Ascending aorta (tissue), 2 donors: ENCODE measurements around the gene TEX19. TPM values are rescaled to one million over a fixed set of nuclear protein-coding genes. Genes with fewer than 3 reads are reported as not detected.

Source experiments
- DNase-seq, 2 donors: peaks; one replicate each; pipeline ENCODE4 v3.0.0-alpha.2; 2019; ENCODE audit warnings: low spot score in 2 of 2
- H3K27ac ChIP-seq, 2 donors: fragments of 200-600 bp; sonication (generic); one replicate each; pipeline ENCODE4 v1.5.1; 2016 to 2017; ENCODE audit warnings: mild to moderate bottlenecking in 1 of 2
- H3K27me3 ChIP-seq: fragments of 200-600 bp; sonication (generic); one replicate; pipeline ENCODE4 v1.5.1; 2017
- H3K36me3 ChIP-seq, 2 donors: fragments of 200-600 bp; sonication (generic); one replicate each; pipeline ENCODE4 v1.5.1; 2016
- H3K4me1 ChIP-seq, 2 donors: fragments of 200-600 bp; sonication (generic); one replicate each; pipeline ENCODE4 v1.5.1; 2016 to 2017; ENCODE audit warnings: mild to moderate bottlenecking in 1 of 2
- H3K4me3 ChIP-seq, 2 donors: fragments of 200-600 bp; sonication (generic); one replicate each; pipeline ENCODE4 v1.5.1; 2016 to 2017; ENCODE audit warnings: mild to moderate bottlenecking in 1 of 2
- H3K9me3 ChIP-seq, 2 donors: fragments of 200-600 bp; sonication (generic); one replicate each; pipeline ENCODE4 v1.5.1; 2016
- intact Hi-C: fragments of 100-400 bp; cut with DNase I; formaldehyde crosslinking; loops from one replicate; pipeline ENCODE4 v1.15.1; 2023
- total RNA-seq: library from RNA; depleted of rRNA; stranded (reverse); fragments of >200 nt; gene quantifications from one replicate; pipeline ENCODE4 v1.1.0, GENCODE V29; 2016
- TF ChIP-seq, protein P1 (sequence below), 3 experiments: fragments of 200-600 bp in 2 of 3; fragments of 450-650 bp in 1 of 3; sonication (generic) in 2 of 3; IDR thresholded peaks; one replicate each; pipeline ENCODE4 v1.5.1; 2016 to 2019; ENCODE audit warnings: antibody characterized with exemption in 3 of 3, mild to moderate bottlenecking in 1 of 3, moderate library complexity in 1 of 3

Gene TEX19
- total RNA-seq, 1 donor from 2014 or later: not detected

DNA sequence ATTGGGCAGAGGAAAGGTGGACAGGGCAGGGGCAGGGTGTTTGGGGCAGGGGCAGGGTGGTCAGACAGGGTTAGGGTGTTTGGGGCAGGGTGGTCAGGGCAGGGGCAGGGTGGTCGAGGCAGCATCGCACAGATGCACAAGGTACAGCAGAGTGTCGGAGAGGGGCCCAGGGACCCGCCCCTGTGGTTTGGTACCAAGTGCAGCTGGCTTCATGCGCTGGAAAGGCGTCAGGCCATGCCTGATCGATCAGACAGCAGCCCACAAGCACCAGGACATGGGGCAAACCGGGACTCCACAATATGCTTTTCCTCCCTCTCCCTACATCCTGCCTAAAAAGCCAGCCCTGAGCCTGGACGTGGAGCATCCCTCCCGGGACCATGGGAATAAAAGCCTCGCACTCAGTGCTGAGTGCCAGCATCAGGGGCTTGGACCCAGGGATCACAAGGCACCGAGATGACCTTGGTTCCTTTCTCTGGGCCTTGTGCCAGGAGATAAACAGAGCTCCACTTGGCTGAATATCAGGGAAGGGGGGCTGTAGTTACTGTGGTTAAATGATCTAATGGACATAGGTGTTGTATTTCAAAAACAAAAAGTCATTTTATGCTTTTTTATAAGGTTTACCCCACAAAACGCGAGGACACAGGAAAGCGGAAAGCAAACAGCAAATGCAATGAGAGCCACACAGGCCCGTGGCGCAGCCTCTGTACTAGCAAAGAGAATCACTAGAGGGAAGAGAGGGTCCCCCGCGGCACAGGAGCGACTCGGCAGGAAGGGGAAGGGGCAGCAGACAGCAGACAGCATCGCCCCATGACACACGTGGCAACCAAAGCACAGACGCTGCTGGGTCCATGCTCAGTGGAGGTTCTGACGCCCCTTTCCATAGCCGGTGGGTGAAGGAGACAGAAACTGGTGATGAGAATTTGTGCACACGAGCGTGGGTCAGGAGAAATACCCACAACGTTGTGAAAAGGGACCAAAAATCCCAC lies 53.8 kb downstream of the TEX19 start:
- intact Hi-C loops: no loop called here
- Histone ChIP-seq H3K4me1 (peaks cover under 1 to 2% of the 10 kb centered on the region in 2 donors), H3K27ac (no peak overlapping the region), H3K9me3 (no peaks in the 10 kb centered on the region), H3K27me3 (no peaks in the 10 kb centered on the region), H3K36me3 (peaks cover 0 to 3% of the 10 kb centered on the region in 2 donors), H3K4me3 (no peak overlapping the region)
- TF ChIP-seq, protein P1, sequence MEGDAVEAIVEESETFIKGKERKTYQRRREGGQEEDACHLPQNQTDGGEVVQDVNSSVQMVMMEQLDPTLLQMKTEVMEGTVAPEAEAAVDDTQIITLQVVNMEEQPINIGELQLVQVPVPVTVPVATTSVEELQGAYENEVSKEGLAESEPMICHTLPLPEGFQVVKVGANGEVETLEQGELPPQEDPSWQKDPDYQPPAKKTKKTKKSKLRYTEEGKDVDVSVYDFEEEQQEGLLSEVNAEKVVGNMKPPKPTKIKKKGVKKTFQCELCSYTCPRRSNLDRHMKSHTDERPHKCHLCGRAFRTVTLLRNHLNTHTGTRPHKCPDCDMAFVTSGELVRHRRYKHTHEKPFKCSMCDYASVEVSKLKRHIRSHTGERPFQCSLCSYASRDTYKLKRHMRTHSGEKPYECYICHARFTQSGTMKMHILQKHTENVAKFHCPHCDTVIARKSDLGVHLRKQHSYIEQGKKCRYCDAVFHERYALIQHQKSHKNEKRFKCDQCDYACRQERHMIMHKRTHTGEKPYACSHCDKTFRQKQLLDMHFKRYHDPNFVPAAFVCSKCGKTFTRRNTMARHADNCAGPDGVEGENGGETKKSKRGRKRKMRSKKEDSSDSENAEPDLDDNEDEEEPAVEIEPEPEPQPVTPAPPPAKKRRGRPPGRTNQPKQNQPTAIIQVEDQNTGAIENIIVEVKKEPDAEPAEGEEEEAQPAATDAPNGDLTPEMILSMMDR (IDR thresholded peaks at IDR 0.05): no peak
- no peak for DNase-seq

Other genes starting within 250 kb of the TEX19 start
- gene CCDC57, start 146.4 kb upstream of the TEX19 start, total RNA-seq: 12.8 TPM
- gene SLC16A3, start 130.2 kb upstream of the TEX19 start, total RNA-seq: 253 TPM
- 86.8 TPM for gene CSNK1D, start 85.5 kb upstream of the TEX19 start, total RNA-seq
- gene CD7, start 41.6 kb upstream of the TEX19 start, total RNA-seq: 6.7 TPM
- 49.5 TPM for gene SECTM1, start 25.5 kb upstream of the TEX19 start, total RNA-seq
- not detected for gene UTS2R, start 12.5 kb downstream of the TEX19 start, total RNA-seq
- 40.4 TPM for gene HEXD, start 59.1 kb downstream of the TEX19 start, total RNA-seq
- gene OGFOD3, start 59.3 kb downstream of the TEX19 start, total RNA-seq: 36.6 TPM
- 124 TPM for gene CYBC1, start 91.5 kb downstream of the TEX19 start, total RNA-seq
- gene NARF, start 99.5 kb downstream of the TEX19 start, total RNA-seq: 38.3 TPM
- 131 TPM for gene FOXK2, start 160.5 kb downstream of the TEX19 start, total RNA-seq